ENCODE measurements around the gene HECTD1. TPM values are rescaled to one million over a fixed set of nuclear protein-coding genes. Genes with fewer than 3 reads are reported as not detected.

Gene HECTD1
- polyA plus RNA-seq, 1 of the 3 experiments (the other 2 are of a cell fraction) = 43.2 TPM

- no peaks in the 10 kb centered on the region for H3K9me3 ChIP-seq
- no peak overlapping the region for H3K9ac ChIP-seq
- TF ChIP-seq MXI1 (IDR thresholded peaks at IDR 0.05; ENCODE audit: low read depth, low read length) = no peak
- no peak for TF ChIP-seq YY1 (IDR thresholded peaks at IDR 0.05; ENCODE audit: low read depth)
- no peak for TF ChIP-seq GABPA (IDR thresholded peaks at IDR 0.05; ENCODE audit: low read depth)
- no peak for TF ChIP-seq RXRA (IDR thresholded peaks at IDR 0.05; ENCODE audit: borderline replicate concordance, low read depth)
- no peak for TF ChIP-seq ZBTB33 (IDR thresholded peaks at IDR 0.05; ENCODE audit: borderline replicate concordance, low read depth)
- TF ChIP-seq SIN3A (IDR thresholded peaks at IDR 0.05; ENCODE audit: borderline replicate concordance, low read depth, low read length) = no peak
- TF ChIP-seq CTCF (IDR thresholded peaks at IDR 0.05) = no peak
- no peak for TF ChIP-seq FOXM1 (IDR thresholded peaks at IDR 0.05; ENCODE audit: low read depth)
- no peak for TF ChIP-seq EP300 (IDR thresholded peaks at IDR 0.05; ENCODE audit: borderline replicate concordance in 1 of 2, low read depth in 1 of 2, low read length in 1 of 2)
- H2AFZ ChIP-seq (ENCODE audit: low read depth) = no peak overlapping the region
- DNase-seq = no peak
- H3K27ac ChIP-seq (ENCODE audit: low read depth in 2 of 2, low read length in 1 of 2) = no peak overlapping the region
- H3K36me3 ChIP-seq (replicated peaks in 1 of 2; ENCODE audit: control insufficient read depth in 1 of 2, insufficient read depth in 2 of 2, low read length in 1 of 2) = no peaks in the 10 kb centered on the region
- H3K4me2 ChIP-seq = no peak overlapping the region
- no peaks in the 10 kb centered on the region for H3F3A ChIP-seq (replicated peaks; ENCODE audit: insufficient read depth)
- no peaks in the 10 kb centered on the region for H3K9me2 ChIP-seq
- H3K27me3 ChIP-seq (ENCODE audit: insufficient read depth) = no peaks in the 10 kb centered on the region
- no peaks in the 10 kb centered on the region for H3K4me1 ChIP-seq (ENCODE audit: control insufficient read depth in 1 of 2, insufficient read depth in 2 of 2, low read depth in 1 of 2, low read length in 1 of 2)
- no peak overlapping the region for H3K4me3 ChIP-seq (ENCODE audit: low read depth in 2 of 2, low read length in 1 of 2)
- ChIA-PET CTCF (interaction anchor here (0.9 kb wide), 1 partner anchor 21 kb away, joined by 3 read pairs; no protein-coding TSS in a partner anchor), POLR2A (no interaction called here)
- H4K20me1 ChIP-seq (ENCODE audit: insufficient read depth) = no peaks in the 10 kb centered on the region
- H3K79me2 ChIP-seq (ENCODE audit: insufficient read depth) = no peaks in the 10 kb centered on the region
Measured at GRCh38 chr14:31229009-31229408, 21.4 kb upstream of the HECTD1 start.

GRCh38 chr14:31228533-31228932 is 20.9 kb upstream of the HECTD1 start:
- Histone ChIP-seq H4K20me1 (ENCODE audit: insufficient read depth) (no peaks in the 10 kb centered on the region), H3K9me2 (no peaks in the 10 kb centered on the region), H3K4me3 (ENCODE audit: low read depth in 2 of 2, low read length in 1 of 2) (no peak overlapping the region), H3F3A (replicated peaks; ENCODE audit: insufficient read depth) (no peaks in the 10 kb centered on the region), H3K27me3 (ENCODE audit: insufficient read depth) (no peaks in the 10 kb centered on the region), H3K79me2 (ENCODE audit: insufficient read depth) (no peaks in the 10 kb centered on the region), H3K4me2 (no peak overlapping the region), H3K9ac (no peak overlapping the region), H3K36me3 (replicated peaks in 1 of 2; ENCODE audit: control insufficient read depth in 1 of 2, insufficient read depth in 2 of 2, low read length in 1 of 2) (no peaks in the 10 kb centered on the region), H3K27ac (ENCODE audit: low read depth in 2 of 2, low read length in 1 of 2) (no peak overlapping the region), H3K9me3 (no peaks in the 10 kb centered on the region), H2AFZ (ENCODE audit: low read depth) (no peak overlapping the region), H3K4me1 (ENCODE audit: control insufficient read depth in 1 of 2, insufficient read depth in 2 of 2, low read depth in 1 of 2, low read length in 1 of 2) (no peaks in the 10 kb centered on the region)
- DNase-seq = no peak
- CTCF ChIA-PET = no interaction called here
- POLR2A ChIA-PET = no interaction called here
- no peak for TF ChIP-seq JUND (IDR thresholded peaks at IDR 0.05)
- TF ChIP-seq FOXJ3 (CRISPR knock-in tag; IDR thresholded peaks at IDR 0.05) = no peak
- no peak for TF ChIP-seq USF1 (IDR thresholded peaks at IDR 0.05; ENCODE audit: borderline replicate concordance, low read depth)
- TF ChIP-seq ELF1 (IDR thresholded peaks at IDR 0.05) = no peak
- no peak for TF ChIP-seq ZBTB33 (IDR thresholded peaks at IDR 0.05; ENCODE audit: borderline replicate concordance, low read depth)
- no peak for TF ChIP-seq CTCF (IDR thresholded peaks at IDR 0.05)
